ENCODE results near the gene ZNF423. TPM values are rescaled to one million over a fixed set of nuclear protein-coding genes. Genes with fewer than 3 reads are reported as not detected.

ZNF423 gene
- total and polyA plus RNA-seq, 2 of the 13 experiments (the other 11 are each of a cell fraction or from before 2014, with no cell fraction given), result 0.07 to 0.31 TPM

- no peak for TF ChIP-seq TOPORS (CRISPR knock-in tag; IDR thresholded peaks at IDR 0.05)
- TF ChIP-seq, protein P1, sequence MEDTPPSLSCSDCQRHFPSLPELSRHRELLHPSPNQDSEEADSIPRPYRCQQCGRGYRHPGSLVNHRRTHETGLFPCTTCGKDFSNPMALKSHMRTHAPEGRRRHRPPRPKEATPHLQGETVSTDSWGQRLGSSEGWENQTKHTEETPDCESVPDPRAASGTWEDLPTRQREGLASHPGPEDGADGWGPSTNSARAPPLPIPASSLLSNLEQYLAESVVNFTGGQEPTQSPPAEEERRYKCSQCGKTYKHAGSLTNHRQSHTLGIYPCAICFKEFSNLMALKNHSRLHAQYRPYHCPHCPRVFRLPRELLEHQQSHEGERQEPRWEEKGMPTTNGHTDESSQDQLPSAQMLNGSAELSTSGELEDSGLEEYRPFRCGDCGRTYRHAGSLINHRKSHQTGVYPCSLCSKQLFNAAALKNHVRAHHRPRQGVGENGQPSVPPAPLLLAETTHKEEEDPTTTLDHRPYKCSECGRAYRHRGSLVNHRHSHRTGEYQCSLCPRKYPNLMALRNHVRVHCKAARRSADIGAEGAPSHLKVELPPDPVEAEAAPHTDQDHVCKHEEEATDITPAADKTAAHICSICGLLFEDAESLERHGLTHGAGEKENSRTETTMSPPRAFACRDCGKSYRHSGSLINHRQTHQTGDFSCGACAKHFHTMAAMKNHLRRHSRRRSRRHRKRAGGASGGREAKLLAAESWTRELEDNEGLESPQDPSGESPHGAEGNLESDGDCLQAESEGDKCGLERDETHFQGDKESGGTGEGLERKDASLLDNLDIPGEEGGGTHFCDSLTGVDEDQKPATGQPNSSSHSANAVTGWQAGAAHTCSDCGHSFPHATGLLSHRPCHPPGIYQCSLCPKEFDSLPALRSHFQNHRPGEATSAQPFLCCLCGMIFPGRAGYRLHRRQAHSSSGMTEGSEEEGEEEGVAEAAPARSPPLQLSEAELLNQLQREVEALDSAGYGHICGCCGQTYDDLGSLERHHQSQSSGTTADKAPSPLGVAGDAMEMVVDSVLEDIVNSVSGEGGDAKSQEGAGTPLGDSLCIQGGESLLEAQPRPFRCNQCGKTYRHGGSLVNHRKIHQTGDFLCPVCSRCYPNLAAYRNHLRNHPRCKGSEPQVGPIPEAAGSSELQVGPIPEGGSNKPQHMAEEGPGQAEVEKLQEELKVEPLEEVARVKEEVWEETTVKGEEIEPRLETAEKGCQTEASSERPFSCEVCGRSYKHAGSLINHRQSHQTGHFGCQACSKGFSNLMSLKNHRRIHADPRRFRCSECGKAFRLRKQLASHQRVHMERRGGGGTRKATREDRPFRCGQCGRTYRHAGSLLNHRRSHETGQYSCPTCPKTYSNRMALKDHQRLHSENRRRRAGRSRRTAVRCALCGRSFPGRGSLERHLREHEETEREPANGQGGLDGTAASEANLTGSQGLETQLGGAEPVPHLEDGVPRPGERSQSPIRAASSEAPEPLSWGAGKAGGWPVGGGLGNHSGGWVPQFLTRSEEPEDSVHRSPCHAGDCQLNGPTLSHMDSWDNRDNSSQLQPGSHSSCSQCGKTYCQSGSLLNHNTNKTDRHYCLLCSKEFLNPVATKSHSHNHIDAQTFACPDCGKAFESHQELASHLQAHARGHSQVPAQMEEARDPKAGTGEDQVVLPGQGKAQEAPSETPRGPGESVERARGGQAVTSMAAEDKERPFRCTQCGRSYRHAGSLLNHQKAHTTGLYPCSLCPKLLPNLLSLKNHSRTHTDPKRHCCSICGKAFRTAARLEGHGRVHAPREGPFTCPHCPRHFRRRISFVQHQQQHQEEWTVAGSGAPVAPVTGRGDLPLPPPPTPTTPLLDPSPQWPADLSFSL (CRISPR knock-in tag; IDR thresholded peaks at IDR 0.05), result no peak
- TF ChIP-seq ZNF776 (CRISPR knock-in tag; IDR thresholded peaks at IDR 0.05), result no peak
- TF ChIP-seq, protein P2, sequence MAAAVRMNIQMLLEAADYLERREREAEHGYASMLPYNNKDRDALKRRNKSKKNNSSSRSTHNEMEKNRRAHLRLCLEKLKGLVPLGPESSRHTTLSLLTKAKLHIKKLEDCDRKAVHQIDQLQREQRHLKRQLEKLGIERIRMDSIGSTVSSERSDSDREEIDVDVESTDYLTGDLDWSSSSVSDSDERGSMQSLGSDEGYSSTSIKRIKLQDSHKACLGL (CRISPR knock-in tag; IDR thresholded peaks at IDR 0.05), result no peak
- TF ChIP-seq YEATS4 (CRISPR knock-in tag; IDR thresholded peaks at IDR 0.05; ENCODE audit: borderline replicate concordance), result no peak; the same call in 1 of the 2 replicates
- TF ChIP-seq IRF9 (CRISPR knock-in tag; IDR thresholded peaks at IDR 0.05; ENCODE audit: borderline replicate concordance), result no peak
- no peak for TF ChIP-seq RNF219 (CRISPR knock-in tag; IDR thresholded peaks at IDR 0.05)
- TF ChIP-seq CHCHD3 (CRISPR knock-in tag; IDR thresholded peaks at IDR 0.05), result no peak
- TF ChIP-seq ATF7 (IDR thresholded peaks at IDR 0.05), result peak; percentile 83
- peak; percentile 77; the same call in 1 of the 2 replicates for TF ChIP-seq ATF7 (CRISPR knock-in tag; IDR thresholded peaks at IDR 0.05)
- TF ChIP-seq ZBTB3 (CRISPR knock-in tag; IDR thresholded peaks at IDR 0.05; ENCODE audit: borderline replicate concordance, low read depth), result no peak
- TF ChIP-seq RARG (CRISPR knock-in tag; IDR thresholded peaks at IDR 0.05; ENCODE audit: low read depth), result no peak
- no peak for TF ChIP-seq CBX2 (IDR thresholded peaks at IDR 0.05; ENCODE audit: low read depth, low read length)
- TF ChIP-seq CBX2 (CRISPR knock-in tag; IDR thresholded peaks at IDR 0.05; ENCODE audit: low read depth), result no peak
- peak; percentile 32; the same call in 1 of the 2 replicates for TF ChIP-seq ZNF124 (CRISPR knock-in tag; IDR thresholded peaks at IDR 0.05)
- TF ChIP-seq ZSCAN29 (CRISPR knock-in tag; conservative IDR thresholded peaks at IDR 0.05), result no peak
- no peak for TF ChIP-seq ZNF670 (CRISPR knock-in tag; IDR thresholded peaks at IDR 0.05; ENCODE audit: borderline replicate concordance)
- peak in 1 of 2 experiments; percentile 19; a peak in 1 of 4 replicates for TF ChIP-seq NR2F1 (CRISPR knock-in tag; IDR thresholded peaks at IDR 0.05)
These were observed 28.4 kb upstream of the ZNF423 start (continued) for GRCh38 chr16:49884033-49885015.

Measured in HepG2 (cell line).